NB4 (cell line): Measurements from ENCODE around the gene RAB3C.

Experiments used
- CTCF ChIP-seq: IDR thresholded peaks from one replicate; pipeline ENCODE4 v1.5.1; 2012; ENCODE audit warnings: low read depth, low read length
- POLR2A ChIP-seq: IDR thresholded peaks from 2 replicates; pipeline ENCODE4 v1.6.1; 2011; ENCODE audit warnings: mild to moderate bottlenecking; ENCODE audit not compliant: insufficient read length; ENCODE audit errors: extremely low read depth

DNA sequence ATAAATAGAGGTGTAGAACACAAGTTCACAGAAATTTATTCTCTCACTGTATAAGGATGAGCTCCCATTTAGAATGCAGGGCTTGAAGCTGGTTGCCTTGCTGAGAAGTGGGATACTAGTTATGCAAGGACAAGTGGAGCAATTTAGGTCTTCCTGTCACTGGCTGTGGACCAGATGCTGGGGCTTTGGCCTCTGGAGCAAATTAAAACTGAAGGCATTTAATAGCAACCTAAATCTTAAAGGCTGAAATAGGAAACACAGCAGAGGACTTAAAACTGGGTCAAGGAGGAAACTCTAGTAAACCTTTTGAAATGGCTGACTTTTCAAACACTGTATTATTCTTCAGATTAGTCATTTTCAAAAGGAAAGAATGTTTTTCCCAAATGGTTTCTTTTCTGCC lies 319.4 kb downstream of the RAB3C start:
- no peak for TF ChIP-seq CTCF
- TF ChIP-seq POLR2A = no peak
